Measurements from ENCODE around the gene ZNF683. TPM values are rescaled to one million over a fixed set of nuclear protein-coding genes. Genes with fewer than 3 reads are reported as not detected.
"Not testable (repeated sequence)": the region's sequence is repeated elsewhere in the genome, so short reads cannot be mapped to it uniquely, and the experiment has no call there.

Gene ZNF683
- total RNA-seq, result not detected
- under 1 TPM in 1 of 2 donors, not detected in 1; 0.14 TPM for polyA plus RNA-seq (ENCODE audit: insufficient read length in 2 of 2)
- long read RNA-seq, donor 1, result 0 reads
- long read RNA-seq, donor 2, result 0 reads
- long read RNA-seq, donor 3, result 0 reads
- long read RNA-seq, donor 4, result 0 reads

GRCh38 chr1:26372611-26373010 is at the start of gene ZNF683:
Gene ZNF683 (minus strand): TSS chr1:26372750. CDS start chr1:26368571, 4,179 bp downstream.
- not testable (repeated sequence) for H3K36me3 ChIP-seq (ENCODE audit: control insufficient read depth, insufficient read depth, low read length); H3K27me3 ChIP-seq (ENCODE audit: control insufficient read depth, insufficient read depth, low read length); H3K4me1 ChIP-seq (ENCODE audit: control insufficient read depth, insufficient read depth, low read length); H3K4me3 ChIP-seq (ENCODE audit: low read depth, low read length); DNase-seq (ENCODE audit: low read depth in 4 of 6, low spot score in 6 of 6); H3K9me3 ChIP-seq (ENCODE audit: control insufficient read depth, insufficient read depth, low read length); H3K27ac ChIP-seq (ENCODE audit: low read depth, low read length)
- WGBS (ENCODE audit: insufficient coverage), result 61% methylated on average over 3 of the region's 3 CpGs

- no peak overlapping the region for H3K27ac ChIP-seq (ENCODE audit: low read depth, low read length)
- H3K4me1 ChIP-seq (ENCODE audit: control insufficient read depth, insufficient read depth, low read length), result no peaks in the 10 kb centered on the region
- no CpG with 5 or more reads among the region's 2 CpGs for WGBS (ENCODE audit: insufficient coverage)
- H3K36me3 ChIP-seq (ENCODE audit: control insufficient read depth, insufficient read depth, low read length), result no peaks in the 10 kb centered on the region
- no peak for DNase-seq (ENCODE audit: low read depth in 4 of 6, low spot score in 6 of 6)
- H3K9me3 ChIP-seq (ENCODE audit: control insufficient read depth, insufficient read depth, low read length), result no peaks in the 10 kb centered on the region
- H3K27me3 ChIP-seq (ENCODE audit: control insufficient read depth, insufficient read depth, low read length), result peaks cover 4% of the 10 kb centered on the region
- no peak overlapping the region for H3K4me3 ChIP-seq (ENCODE audit: low read depth, low read length)
Observed at GRCh38 chr1:26419494-26419893, 46.9 kb upstream of the ZNF683 start.

GRCh38 chr1:26418865-26419349 is 46.4 kb upstream of the ZNF683 start:
- no peak for DNase-seq (ENCODE audit: low read depth in 4 of 6, low spot score in 6 of 6)
- no peak overlapping the region for H3K4me3 ChIP-seq (ENCODE audit: low read depth, low read length)
- no peaks in the 10 kb centered on the region for H3K9me3 ChIP-seq (ENCODE audit: control insufficient read depth, insufficient read depth, low read length)
- no peak overlapping the region for H3K27ac ChIP-seq (ENCODE audit: low read depth, low read length)
- peaks cover 9% of the 10 kb centered on the region for H3K27me3 ChIP-seq (ENCODE audit: control insufficient read depth, insufficient read depth, low read length)
- no peaks in the 10 kb centered on the region for H3K4me1 ChIP-seq (ENCODE audit: control insufficient read depth, insufficient read depth, low read length)
- H3K36me3 ChIP-seq (ENCODE audit: control insufficient read depth, insufficient read depth, low read length), result no peaks in the 10 kb centered on the region
- 60% methylated on average over 1 of the region's 5 CpGs for WGBS (ENCODE audit: insufficient coverage)

DNA sequence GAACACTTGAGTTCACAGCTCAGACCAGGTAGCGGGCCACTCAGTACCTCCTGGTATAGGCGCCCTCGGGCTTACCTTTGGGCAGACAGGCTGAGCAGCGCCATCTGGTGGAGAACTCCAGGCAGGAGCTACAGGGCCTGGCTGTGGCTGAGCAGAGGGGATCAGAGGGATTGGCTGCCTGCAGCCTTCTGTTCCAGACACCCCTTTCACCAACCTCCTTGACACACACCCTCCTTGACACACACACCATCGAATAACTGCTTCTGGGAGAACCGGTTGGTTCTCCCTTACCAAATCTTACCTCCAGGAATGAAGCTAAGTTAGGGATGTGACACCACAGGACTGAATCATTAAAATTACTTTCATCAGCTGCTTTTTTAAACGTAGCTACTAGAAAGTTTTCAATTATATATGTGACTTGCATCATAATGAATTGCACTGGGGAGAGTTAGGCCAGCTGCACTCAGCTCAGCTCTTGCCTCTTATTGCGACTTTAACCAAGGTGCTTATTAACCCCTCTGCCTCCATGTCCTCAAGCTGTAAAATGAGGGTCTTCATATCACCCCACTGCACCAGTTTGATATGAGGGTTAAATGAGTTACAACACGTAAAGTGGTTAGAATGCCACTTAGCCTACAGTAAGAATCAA is 44.7 kb upstream of the ZNF683 start:
- Histone ChIP-seq H3K27me3 (ENCODE audit: control insufficient read depth, insufficient read depth, low read length) (peaks cover 25% of the 10 kb centered on the region), H3K4me3 (ENCODE audit: low read depth, low read length) (no peak overlapping the region), H3K4me1 (ENCODE audit: control insufficient read depth, insufficient read depth, low read length) (no peaks in the 10 kb centered on the region), H3K27ac (ENCODE audit: low read depth, low read length) (no peak overlapping the region), H3K9me3 (ENCODE audit: control insufficient read depth, insufficient read depth, low read length) (no peaks in the 10 kb centered on the region), H3K36me3 (ENCODE audit: control insufficient read depth, insufficient read depth, low read length) (no peaks in the 10 kb centered on the region)
- WGBS (ENCODE audit: insufficient coverage), result 13% methylated on average over 3 of the region's 9 CpGs
- peak in 3 of 6 donors; percentile 38 to 88 (median 81) for DNase-seq (ENCODE audit: low read depth in 4 of 6, low spot score in 6 of 6)

- H3K27me3 ChIP-seq (ENCODE audit: control insufficient read depth, insufficient read depth, low read length), result peaks cover 62% of the 10 kb centered on the region
- no CpG with 5 or more reads among the region's 1 CpG for WGBS (ENCODE audit: insufficient coverage)
- H3K9me3 ChIP-seq (ENCODE audit: control insufficient read depth, insufficient read depth, low read length), result no peaks in the 10 kb centered on the region
- H3K4me3 ChIP-seq (ENCODE audit: low read depth, low read length), result no peak overlapping the region
- DNase-seq (ENCODE audit: low read depth in 4 of 6, low spot score in 6 of 6), result no peak
- no peaks in the 10 kb centered on the region for H3K36me3 ChIP-seq (ENCODE audit: control insufficient read depth, insufficient read depth, low read length)
- no peak overlapping the region for H3K27ac ChIP-seq (ENCODE audit: low read depth, low read length)
- peaks cover 25% of the 10 kb centered on the region for H3K4me1 ChIP-seq (ENCODE audit: control insufficient read depth, insufficient read depth, low read length)
Observed at GRCh38 chr1:26413031-26413430, 40.5 kb upstream of the ZNF683 start.

DNA sequence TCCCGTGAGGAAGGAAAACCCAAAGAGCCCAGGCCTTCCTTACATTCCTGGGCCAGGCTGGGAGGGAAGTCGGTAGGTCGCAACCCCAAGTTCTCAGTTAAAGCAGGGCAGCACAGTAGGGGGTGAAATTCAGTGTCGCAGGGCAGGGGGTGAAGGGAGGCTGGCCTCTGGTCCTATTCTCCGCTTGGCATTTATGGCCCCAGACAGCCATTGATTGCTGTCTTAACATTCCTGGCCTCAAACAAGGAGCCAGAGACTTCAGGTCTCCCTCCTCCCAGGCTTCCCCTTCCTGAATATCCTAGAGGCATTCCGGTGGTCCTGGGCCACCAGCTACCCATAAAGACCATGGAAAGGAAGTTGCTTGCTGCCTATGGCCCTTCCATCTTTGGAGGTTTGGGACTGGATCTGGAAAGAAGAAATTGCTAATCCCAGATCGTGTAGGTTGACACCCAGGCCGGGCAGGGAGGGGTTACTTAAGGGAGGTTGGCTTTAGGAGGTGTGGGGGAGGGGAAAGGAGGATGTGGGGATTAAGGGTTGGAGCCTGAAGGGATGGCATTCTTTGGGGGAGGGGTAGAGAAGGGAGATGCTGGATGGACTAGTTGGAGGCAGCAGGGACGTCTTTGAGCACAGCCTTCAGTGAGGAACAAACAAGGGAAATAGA is 39.8 kb upstream of the ZNF683 start:
- Histone ChIP-seq H3K36me3 (ENCODE audit: control insufficient read depth, insufficient read depth, low read length) (no peaks in the 10 kb centered on the region), H3K27ac (ENCODE audit: low read depth, low read length) (no peak overlapping the region), H3K27me3 (ENCODE audit: control insufficient read depth, insufficient read depth, low read length) (peaks cover 62% of the 10 kb centered on the region), H3K9me3 (ENCODE audit: control insufficient read depth, insufficient read depth, low read length) (no peaks in the 10 kb centered on the region), H3K4me3 (ENCODE audit: low read depth, low read length) (no peak overlapping the region), H3K4me1 (ENCODE audit: control insufficient read depth, insufficient read depth, low read length) (peaks cover 25% of the 10 kb centered on the region)
- WGBS (ENCODE audit: insufficient coverage), result 18% methylated on average over 7 of the region's 9 CpGs
- DNase-seq (ENCODE audit: low read depth in 4 of 6, low spot score in 6 of 6), result no peak

DNA sequence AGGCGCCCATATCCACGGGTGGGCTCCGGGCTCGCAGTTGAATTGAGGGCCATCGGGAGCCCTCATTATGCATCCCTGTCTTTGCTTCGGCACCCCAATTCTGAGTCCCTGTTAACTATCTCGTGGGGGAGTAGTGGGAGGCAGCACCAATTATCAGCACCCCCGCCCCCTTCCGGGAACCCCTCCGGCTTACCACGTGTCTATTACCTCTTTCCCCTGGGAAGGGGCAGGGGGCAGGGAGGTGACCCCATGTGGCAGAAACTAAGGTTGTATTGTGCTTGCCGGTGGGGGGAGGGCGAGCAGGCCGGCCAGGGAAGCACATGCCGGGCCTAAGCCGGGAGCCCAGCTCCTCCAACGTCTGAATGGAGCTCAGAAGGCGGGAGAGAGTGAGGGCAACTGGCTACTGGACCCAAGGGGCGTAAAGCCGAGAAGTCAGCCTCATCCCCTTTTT is 39.1 kb upstream of the ZNF683 start:
- Histone ChIP-seq H3K9me3 (ENCODE audit: control insufficient read depth, insufficient read depth, low read length) (no peaks in the 10 kb centered on the region), H3K27ac (ENCODE audit: low read depth, low read length) (no peak overlapping the region), H3K4me3 (ENCODE audit: low read depth, low read length) (no peak overlapping the region), H3K36me3 (ENCODE audit: control insufficient read depth, insufficient read depth, low read length) (no peaks in the 10 kb centered on the region), H3K4me1 (ENCODE audit: control insufficient read depth, insufficient read depth, low read length) (peaks cover 25% of the 10 kb centered on the region), H3K27me3 (ENCODE audit: control insufficient read depth, insufficient read depth, low read length) (peaks cover 62% of the 10 kb centered on the region)
- 12% methylated on average over 14 of the region's 20 CpGs for WGBS (ENCODE audit: insufficient coverage)
- DNase-seq (ENCODE audit: low read depth in 4 of 6, low spot score in 6 of 6), result no peak

- Histone ChIP-seq H3K9me3 (ENCODE audit: control insufficient read depth, insufficient read depth, low read length) (no peaks in the 10 kb centered on the region), H3K27ac (ENCODE audit: low read depth, low read length) (no peak within 1 kb of the TSS), H3K4me1 (ENCODE audit: control insufficient read depth, insufficient read depth, low read length) (peaks cover 25% of the 10 kb centered on the region), H3K4me3 (ENCODE audit: low read depth, low read length) (no peak within 1 kb of the TSS), H3K27me3 (ENCODE audit: control insufficient read depth, insufficient read depth, low read length) (peaks cover 62% of the 10 kb centered on the region), H3K36me3 (ENCODE audit: control insufficient read depth, insufficient read depth, low read length) (no peaks in the 10 kb centered on the region)
- no peak for DNase-seq (ENCODE audit: low read depth in 4 of 6, low spot score in 6 of 6)
- 2% methylated on average over 70 of the region's 70 CpGs for WGBS (ENCODE audit: insufficient coverage)
Observed at GRCh38 chr1:26410706-26411623, 38.4 kb upstream of the ZNF683 start, which contains the start of gene LIN28A. Gene LIN28A (plus strand): TSS chr1:26410817. CDS start chr1:26410892, 75 bp downstream.

GRCh38 chr1:26409191-26409807 is 36.7 kb upstream of the ZNF683 start:
- Histone ChIP-seq H3K27me3 (ENCODE audit: control insufficient read depth, insufficient read depth, low read length) (peaks cover 57% of the 10 kb centered on the region), H3K4me1 (ENCODE audit: control insufficient read depth, insufficient read depth, low read length) (peaks cover 25% of the 10 kb centered on the region), H3K9me3 (ENCODE audit: control insufficient read depth, insufficient read depth, low read length) (no peaks in the 10 kb centered on the region), H3K27ac (ENCODE audit: low read depth, low read length) (no peak overlapping the region), H3K4me3 (ENCODE audit: low read depth, low read length) (no peak overlapping the region), H3K36me3 (ENCODE audit: control insufficient read depth, insufficient read depth, low read length) (no peaks in the 10 kb centered on the region)
- WGBS (ENCODE audit: insufficient coverage), result 2% methylated on average over 12 of the region's 16 CpGs
- peak in 1 of 6 donors; percentile 79 for DNase-seq (ENCODE audit: low read depth in 4 of 6, low spot score in 6 of 6)

All from spinal cord (tissue), 10 donors.